Fibroblast of upper back skin (primary cell): ENCODE measurements around the gene ZDHHC14.

Experiments
- DNase-seq: peaks from one replicate; pipeline ENCODE4 v3.0.0-alpha.2; 2013

The ZDHHC14 gene

DNA sequence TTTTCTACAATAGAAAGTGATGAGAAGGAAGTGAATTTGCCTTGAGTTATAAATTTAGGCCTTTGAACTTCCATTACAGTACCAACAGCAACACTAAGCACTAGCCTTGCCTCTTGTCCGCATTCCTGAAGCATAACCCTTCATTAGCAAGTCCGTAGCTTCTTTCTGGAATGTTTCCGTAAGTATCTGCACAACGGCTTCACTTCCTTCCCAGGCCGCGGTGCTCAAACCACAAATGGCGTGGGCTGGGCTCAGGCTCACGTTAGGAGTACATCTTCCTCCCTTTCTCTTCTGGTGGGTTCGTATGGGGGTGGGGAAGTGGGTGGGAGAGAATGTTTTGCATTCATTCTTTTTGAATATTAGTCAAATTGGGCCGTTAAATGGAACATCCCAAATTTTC, 248.2 kb downstream of the ZDHHC14 start:
- peak; percentile 60 for DNase-seq

DNA sequence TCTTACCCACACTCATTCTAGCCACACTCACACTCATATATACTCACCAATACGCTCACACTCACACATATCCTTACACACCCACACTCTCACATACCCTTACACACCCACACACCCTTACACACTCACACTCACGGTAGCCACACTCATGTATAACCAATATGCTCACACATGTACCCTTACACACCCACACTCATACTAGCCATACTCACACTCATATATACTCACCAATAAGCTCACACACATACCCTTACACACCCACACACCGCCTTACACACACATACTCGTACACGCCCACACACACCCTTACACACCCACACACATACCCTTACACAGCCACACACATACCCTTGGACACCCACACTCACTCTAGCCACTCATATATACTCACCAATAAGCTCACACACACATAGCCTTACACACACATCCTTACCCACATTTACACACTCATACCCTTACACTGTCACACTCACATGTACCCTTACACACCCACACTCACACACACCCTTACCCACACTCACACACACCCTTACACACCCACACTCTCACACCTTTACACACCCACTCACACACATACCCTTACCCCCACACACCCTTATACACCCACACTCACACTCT, 249.6 kb downstream of the ZDHHC14 start:
- DNase-seq, result no peak

DNA sequence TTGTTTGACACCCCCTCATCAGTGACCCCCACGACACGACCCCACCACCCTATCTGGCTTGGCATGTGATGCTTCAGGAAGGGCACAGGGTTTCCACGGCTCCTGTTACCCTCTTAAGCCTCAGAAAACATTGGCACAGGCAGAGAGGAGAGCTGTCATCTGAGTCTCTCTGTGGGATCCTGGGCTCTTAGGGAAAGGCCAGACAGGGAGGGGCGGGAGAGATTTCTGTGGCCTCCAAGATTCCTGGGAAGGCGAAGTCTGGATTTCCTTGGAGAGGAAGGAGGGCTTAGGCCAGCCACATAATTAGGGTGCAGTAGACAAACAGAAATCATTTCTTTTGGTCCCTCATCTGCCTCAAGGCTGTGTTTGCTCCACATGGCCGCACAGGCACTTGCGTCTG, 250.4 kb downstream of the ZDHHC14 start:
- peak; percentile 39 for DNase-seq

DNA sequence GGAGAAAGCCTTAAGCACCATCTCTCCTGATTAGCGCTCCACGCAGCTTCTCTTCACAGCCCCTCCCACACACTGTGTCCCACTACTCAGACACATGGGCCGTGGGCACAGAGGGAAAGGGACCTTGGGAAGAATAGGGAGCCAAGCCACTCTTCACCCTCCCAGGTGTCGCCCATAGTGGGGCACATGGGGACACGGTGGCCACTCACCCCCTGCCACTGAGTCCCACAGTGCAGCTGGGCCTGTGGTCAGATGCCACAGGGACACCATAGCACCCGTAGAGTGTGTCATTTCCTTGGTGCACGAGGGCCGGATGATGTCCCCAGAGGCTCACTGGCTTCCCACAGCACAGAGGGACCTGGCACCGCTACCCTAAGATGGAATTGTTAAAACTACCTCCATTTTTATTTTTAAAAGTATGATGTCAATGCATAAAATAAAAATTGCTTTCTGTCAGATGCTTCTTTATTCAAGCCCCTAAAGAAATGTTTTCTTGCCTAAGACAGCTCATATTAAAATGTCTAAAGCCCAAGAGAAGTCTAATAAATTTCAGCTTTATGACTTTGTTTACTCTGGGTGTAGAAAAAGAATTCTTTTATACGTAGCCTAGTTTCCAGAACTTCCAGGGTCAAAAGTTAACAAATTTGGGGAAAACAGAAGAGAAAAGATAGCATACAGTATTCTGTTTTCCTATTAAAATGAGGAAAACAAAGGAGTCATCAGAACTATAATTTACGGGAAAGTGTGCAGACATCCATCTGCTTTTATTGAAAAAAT, 251.0 kb downstream of the ZDHHC14 start:
- no peak for DNase-seq

DNA sequence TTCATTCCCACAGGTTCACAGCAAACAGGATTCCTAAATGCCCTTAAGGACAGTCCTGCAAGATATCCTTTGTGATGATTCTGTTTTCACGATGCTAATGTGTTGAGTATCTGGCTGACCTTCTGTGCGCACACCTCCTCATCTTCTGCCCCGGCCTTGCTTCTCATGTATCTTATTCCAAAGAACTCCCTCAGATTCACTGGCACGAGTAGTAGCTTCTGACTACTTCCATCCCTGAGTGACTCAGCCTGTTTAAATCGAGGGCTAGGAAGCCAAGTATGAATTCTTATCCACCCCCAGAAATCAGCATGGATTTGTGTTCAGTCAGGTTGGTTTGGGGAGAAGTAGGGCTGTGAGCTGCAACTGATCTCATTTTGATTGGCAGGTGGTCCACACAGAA, 251.8 kb downstream of the ZDHHC14 start:
- peak; percentile 63 for DNase-seq

DNA sequence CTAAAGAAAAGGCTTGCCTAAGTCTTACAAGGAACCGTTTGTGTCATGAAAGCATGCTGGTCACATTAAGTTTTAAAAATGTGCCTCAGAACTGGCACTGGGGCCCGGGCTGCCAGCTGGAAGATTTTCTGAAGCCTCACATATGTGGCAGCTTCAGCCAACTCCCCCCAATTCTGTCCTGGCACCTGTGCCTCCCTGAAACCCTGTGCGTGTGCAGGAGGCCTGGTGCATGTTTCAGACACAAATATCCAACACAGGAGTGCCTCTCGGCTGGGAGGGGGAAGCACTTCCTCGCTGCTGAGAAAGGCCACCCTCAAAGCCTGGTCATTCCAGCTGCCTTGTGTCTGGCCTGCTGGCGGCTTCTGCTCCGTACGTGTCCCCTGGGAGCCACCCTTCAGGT, 253.6 kb downstream of the ZDHHC14 start:
- DNase-seq, result no peak

DNA sequence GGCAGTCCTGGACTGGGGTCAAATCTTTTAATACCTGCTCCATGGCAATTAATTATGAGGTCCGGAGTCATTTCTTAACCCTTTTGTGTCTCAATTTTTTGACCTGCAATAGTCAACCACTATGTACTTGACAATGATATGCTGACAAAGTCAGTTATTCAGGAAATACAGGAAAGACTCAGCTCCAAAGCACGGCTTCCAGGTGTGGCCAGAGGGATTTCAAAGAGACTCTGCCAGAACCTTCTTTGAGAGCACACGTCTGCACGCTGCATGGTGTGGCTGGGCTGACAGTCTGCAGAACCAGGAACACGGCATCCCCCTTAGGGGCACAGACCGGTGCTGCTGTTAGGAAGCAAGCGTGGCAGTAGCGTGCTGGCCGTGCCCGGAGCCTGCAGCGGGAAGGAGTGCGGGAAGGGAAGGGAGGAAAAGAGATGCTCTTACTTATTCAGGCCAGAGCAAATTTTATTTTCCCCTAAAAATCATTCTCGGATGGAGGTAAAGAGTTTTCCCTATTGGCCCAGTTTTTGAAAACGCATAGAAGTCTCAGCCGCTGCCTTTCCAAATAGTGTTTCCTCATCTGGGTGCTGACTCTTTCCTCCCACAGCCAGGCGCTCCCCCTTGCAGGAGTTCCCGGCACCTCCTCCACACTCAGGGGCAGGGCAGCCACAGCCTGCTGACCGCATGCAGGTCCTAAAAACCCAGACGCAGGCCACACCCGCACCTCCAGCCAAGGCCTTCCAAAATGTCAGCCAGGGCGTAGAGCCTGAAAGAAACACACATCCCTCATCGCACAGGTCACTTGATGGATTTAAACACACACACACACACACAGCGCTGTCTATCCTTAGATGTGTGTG, 254.6 kb downstream of the ZDHHC14 start:
- DNase-seq, result no peak

DNA sequence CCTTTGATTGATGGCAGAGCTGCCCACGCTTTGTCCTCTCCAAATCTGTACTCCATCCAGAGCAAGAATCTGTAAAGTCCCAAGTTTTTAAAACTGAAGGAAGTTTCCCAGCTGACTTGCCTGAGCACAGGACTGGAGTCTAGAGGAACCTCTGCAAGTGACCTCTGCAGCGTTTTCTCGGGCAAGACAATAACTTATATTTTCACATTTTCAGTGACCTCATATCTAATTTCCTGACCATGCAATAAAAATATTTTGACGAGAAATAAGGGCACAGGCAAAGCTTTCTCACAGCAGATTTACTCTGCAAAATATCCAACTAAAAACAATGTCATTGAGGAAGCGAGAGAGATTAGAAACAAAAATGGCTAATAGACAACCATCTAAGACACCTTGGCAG, 256.5 kb downstream of the ZDHHC14 start:
- DNase-seq, result no peak

DNA sequence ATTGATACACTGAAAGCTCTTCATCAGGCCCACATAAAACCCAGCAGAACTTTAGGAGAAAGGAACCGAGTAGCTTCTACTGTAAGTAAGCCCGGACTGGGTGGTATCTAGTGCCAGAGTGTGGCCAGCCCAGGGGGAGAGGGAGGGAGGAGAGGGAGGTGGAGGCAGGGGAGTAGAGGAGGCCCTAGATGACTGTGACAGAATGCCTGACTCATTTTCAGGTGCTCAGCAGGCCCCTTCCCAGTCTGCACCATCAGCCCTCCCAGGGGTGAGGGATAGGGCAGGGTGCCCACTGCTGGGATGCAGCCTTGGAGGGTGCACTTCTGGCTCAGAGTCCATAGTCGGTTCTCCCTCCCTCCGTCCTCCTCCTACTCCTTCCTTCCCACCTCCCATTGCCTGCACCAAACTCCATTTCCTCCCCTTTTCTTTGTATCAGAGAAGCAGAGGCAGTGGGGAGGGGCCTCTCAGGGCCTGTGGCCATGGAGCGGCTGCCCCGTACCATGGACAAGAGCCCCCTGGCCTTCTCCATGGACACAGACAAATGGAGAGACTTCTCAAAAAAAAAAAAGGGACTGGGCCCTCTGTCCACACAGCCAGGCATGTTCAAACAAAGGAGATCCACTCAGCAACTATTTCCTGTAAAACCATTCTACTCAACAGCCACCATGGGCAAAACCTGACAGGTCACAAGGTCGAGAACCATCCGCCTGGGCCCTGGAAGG, 257.1 kb downstream of the ZDHHC14 start:
- DNase-seq, result no peak

DNA sequence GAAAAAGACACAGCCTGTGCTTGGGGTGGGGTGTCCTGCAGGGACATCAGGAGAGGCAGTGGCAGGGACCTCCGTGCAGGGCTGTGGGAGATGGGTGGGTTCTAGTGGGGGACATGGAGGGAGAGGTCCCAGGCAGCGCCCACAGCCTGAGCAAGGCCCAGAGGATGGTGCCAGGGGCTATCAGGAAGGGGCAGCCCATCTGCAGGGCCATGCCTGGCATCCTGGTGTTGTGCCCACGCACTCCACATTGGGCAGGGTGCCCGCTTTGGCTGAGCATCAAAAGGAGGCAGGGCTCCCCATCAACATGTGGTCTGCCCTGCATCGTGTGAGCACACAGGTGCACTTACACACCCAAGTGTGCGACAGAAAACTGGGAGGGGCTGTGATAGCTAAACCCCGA, 257.8 kb downstream of the ZDHHC14 start:
- DNase-seq, result no peak

DNA sequence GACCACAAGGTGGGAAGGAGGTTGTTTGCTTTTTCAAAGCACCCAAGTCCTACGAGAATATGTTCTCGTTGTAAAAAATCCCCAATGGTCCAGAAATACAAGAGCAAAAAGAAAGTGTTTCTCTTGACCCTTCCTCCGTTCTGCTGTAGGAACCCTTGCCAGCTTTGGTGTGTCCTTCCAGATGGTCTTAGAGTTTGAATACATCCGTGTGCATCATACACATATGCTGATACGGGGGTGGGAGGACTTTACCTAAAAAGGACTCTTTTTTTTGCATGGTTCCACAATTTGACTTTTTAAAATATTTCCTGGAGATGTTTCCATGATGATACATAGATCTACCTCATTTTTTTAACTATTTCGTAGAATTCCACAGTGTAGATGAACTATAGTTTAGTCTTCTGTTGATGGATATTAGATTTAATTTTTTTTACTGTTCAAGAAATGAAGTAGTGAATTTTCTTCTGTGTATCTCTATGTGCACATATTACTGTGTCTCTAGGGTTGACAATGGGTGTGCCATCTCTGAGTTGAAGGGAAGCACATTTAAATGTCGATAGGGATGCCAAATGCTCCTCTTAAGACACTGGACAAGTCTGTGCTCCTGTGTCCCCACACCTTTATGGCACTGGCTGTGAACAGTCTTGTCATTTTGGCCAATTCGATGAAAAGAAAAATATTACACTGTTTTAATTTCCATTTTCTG, 259.9 kb downstream of the ZDHHC14 start:
- peak; percentile 45 for DNase-seq

DNA sequence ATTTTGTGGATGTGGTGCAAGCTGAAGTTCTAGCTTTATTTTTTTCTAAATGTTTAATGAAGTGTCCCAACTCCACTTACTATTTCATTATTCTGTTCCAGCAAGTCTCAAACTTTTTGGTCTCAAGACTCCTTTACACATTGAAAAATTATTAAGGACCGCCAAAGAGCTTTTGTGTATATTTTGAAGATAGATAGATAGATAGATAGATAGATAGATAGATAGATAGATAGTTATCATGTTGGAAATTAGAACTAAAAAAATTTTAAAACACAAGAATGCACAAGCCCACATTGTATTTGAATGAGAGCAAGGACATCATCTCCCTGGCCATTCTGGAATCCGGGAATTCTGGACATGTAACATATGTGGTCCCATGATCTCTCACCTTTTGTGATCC, 260.8 kb downstream of the ZDHHC14 start:
- no peak for DNase-seq

DNA sequence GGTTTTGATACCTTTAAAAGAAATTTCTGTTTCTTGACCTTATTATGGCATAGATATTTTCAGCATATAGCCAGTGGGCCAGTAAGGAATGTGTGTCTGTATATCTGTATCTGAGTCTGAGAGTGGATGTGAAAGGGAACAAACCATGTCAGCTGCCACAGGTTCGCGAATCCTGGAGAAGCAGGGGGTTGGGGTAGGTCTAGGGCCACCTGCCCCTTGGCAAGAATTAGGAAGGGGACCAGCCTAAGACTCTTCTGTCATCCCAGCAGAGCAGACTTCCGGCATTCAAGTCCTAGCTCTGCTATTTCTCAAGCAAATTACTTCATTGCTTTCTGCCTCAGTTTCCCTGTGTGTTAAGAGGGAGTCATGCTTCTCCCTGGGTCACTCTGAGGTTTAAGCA, 261.7 kb downstream of the ZDHHC14 start:
- DNase-seq, result no peak

DNA sequence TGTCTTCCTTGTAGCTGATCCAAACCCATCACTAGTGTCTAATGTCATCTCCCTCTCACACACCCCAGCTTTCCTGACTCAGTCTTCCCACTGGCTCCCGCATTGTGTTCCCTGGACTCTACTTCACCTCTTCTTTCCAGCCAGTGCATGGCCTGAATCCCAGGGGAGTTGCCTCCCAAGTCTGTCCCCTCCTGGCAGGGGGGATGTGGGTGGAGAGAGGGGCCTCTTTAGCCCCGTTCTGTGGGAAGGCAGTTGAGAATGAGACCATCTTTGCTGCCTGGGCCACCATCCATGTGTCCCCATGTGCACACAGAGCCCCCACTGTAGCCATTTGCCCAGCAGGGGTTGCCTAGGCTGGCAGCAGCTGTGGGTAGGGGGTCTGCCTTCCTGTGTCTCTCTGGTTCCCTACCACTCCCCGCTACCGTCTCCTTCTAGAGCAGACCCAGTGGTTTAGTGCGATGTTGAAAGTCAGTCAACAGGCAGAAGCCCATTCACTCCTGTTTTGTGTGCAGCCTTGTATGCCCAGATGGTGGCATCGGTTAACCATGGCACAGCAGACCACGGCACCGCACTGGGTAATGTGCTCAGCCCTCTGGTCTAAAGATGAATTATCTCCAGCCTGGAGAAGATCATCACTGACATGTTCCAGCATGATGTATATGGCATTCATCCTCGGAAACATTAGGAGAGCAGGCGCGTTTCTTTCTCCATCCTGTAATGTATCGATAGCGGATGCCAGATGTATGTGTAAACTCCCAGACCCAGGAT, 263.2 kb downstream of the ZDHHC14 start:
- peak; percentile 22 for DNase-seq

DNA sequence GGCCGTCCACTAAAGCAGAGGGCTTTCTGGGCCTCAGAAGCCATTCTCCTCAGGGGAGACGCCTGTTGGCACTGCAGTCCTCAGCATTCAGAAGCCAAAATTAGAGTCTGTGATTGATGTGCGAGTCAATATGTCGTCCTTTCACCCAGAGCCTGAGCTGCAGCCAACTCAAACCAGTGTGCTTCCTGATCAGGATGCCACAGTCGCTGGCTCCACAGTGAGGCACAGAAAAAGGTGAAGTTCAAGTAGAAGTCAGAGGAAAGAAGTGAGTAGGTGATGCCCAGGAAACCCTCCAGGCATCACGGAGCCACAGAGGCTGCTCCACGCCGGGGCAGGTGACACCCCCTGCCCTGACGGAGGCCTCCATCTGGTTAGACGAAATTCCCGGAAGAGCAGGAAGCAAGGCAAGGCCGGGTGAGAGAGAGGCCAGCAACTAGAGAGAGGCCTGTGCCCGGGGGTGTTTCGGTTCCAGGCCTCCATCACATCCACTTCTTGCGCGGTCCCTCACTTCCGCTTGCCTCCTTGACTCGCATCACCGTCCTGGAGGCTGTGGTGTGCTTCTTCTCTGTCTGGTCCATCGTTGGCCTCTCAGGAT, 264.3 kb downstream of the ZDHHC14 start:
- DNase-seq, result no peak

DNA sequence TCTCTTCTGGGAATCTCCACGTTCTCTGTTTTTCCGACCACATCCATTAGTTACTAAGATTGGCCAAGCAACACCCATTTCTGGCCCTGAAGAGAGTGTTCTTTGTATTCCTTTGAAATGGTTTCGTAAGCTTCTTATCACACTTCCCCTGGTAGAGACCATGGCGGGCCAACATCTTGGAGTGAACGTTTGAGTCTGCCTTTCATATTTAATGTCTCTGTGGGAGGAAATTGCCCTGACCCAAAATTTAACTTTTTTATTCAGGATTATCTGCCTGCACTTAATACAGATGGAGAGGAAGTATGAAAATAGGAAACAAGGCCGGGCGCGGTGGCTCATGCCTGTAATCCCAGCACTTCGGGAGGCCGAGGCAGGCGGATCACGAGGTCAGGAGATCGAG, 265.0 kb downstream of the ZDHHC14 start:
- DNase-seq, result no peak

DNA sequence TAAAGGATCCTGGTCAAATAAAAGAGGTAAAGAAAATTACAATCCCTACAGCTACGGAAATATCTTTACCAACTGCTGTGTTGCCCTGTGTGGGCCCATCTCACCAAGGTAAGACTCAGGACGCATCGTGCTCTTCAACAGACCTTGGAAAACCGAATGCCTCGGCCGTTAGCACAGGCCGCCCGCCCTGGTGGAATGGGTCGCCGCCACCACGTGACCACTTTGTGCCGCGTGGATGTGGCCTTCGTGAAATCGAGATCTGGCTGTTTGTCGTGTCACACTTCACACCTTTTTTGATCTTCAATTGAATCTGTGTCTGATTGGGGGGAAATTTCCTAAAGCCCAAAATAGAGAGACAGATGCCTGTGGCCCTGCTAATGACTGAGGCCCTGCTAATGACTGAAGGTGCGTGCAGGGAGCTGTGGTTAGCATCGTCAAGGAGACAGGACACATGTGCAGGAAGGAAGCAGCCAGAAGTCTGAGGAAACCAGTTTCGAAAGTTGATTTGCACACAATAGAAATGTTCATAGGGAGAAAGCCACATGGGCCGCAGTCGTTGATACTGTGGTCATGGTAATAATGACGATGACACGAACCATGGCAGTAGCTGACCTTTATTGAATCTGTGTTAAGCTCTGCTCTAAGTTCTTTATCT, 266.4 kb downstream of the ZDHHC14 start:
- DNase-seq, result no peak

DNA sequence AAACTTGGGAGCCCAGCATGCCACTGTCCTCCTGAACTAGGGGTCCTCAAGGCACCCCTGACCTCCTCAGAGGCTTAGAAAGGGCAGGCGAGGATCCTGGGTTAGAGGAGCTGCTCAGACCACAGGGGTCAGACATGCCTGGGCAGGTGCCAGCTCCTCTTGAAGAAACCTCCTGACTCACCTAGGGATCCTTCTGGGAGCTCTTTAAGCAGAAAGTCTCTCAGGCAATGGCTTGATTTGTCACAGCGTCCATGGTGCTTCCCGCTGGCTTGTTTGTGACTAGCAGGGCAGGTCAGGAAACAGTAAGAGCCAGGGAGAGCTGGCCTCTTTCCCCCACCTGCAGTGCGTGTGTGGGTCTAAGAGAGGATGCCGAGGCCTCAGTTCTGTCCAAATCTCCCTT, 267.6 kb downstream of the ZDHHC14 start:
- DNase-seq, result no peak

DNA sequence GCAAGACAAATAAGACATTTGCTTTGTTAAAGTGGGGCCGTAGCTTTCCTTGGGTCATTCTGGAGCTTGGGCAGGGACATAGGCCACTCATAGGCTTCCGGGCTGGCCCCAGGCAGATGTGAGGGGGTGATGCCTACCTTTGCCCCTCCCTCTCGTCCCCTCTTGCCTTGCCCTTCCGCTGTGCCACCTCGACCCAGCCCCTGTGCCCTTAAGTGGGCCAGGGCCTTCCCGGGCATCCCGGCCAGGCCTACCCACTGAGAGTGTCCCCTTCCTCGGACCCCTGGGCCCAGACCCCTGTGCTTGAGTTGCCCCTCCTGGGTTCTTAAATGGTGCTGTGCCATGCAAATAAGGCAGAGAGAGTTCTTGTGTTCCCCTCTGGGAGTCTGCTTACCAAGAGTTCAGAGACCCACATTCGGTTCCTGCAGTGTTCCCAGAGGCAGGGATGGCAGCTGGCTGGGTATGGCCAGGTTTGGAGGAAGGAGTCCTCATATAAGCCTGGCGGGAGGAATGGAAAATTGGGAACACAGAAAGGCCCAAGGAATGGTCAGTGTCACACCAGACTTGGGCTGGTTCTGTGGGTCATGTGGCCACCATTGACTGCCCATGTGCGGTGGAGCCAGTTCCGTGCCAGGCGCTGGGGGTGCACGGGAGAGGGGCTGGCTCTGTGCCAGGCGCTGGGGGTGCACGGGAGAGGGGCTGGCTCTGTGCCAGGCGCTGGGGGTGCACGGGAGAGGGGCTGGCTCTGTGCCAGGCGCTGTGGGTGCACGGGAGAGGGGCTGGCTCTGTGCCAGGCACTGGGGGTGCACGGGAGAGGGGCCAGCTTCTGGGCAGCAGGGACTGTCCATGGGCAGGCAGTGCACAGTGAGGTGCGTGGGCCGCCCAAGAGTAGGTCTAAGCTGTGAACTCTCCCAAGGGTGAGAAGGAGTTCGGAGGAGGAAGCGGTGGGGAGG, 268.6 kb downstream of the ZDHHC14 start:
- DNase-seq, result no peak

DNA sequence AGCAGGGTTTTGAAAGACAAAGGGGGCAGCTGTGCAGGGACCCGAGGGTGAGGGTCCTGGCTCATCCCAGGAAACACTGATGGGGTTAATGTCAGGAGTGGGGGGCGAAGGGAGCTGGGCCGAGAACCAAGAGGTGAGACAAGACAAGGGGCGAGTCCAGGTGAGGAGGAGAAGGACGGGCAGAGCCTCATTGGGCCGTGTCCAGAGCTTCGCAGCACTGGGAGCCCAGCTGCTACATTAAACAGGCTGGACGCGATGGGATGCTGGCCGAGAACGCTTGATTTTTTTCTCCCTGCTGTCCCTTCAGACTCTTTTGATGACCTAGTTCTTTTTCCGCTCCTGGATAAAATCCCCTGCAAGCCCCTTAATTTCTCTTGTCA, 269.3 kb downstream of the ZDHHC14 start:
- DNase-seq, result no peak
